SK-N-SH treated with all-trans-retinoic acid at 6 μM for 48 hours (cell line): ENCODE data around the gene PHETA1.

Source experiments
- CSDC2 ChIP-seq: fragments of 250-450 bp; sonication (Bioruptor Pico); IDR thresholded peaks from 2 replicates; pipeline ENCODE4 v1.5.0; 2020; ENCODE audit warnings: mild to moderate bottlenecking, moderate library complexity
- CSRNP3 ChIP-seq: fragments of 250-450 bp; sonication (Bioruptor Pico); IDR thresholded peaks from 2 replicates; pipeline ENCODE4 v1.5.1; 2021; ENCODE audit warnings: mild to moderate bottlenecking, moderate library complexity
- GLIS3 ChIP-seq: fragments of 250-450 bp; sonication (Bioruptor Pico); IDR thresholded peaks from 2 replicates; pipeline ENCODE4 v1.5.0; 2020; ENCODE audit warnings: mild to moderate bottlenecking, moderate library complexity
- ISL1 ChIP-seq: fragments of 250-450 bp; sonication (Bioruptor Pico); IDR thresholded peaks from 2 replicates; pipeline ENCODE4 v2.1.2; 2022; ENCODE audit warnings: mild to moderate bottlenecking, moderate library complexity
- PPARA ChIP-seq: fragments of 250-450 bp; sonication (Bioruptor Pico); IDR thresholded peaks from 2 replicates; pipeline ENCODE4 v1.5.0; 2020; ENCODE audit warnings: mild to moderate bottlenecking, borderline replicate concordance
- RARB ChIP-seq: fragments of 250-450 bp; sonication (Bioruptor Pico); IDR thresholded peaks from 2 replicates; pipeline ENCODE4 v1.8.0; 2021; ENCODE audit warnings: mild to moderate bottlenecking, moderate library complexity
- SNAI2 ChIP-seq: fragments of 250-450 bp; sonication (Bioruptor Pico); IDR thresholded peaks from 2 replicates; pipeline ENCODE4 v1.5.0; 2020; ENCODE audit warnings: mild to moderate bottlenecking, moderate library complexity
- TCF4 ChIP-seq: fragments of 250-450 bp; sonication (Bioruptor Pico); IDR thresholded peaks from 2 replicates; pipeline ENCODE4 v1.8.0; 2021; ENCODE audit warnings: mild to moderate bottlenecking, moderate library complexity, borderline replicate concordance
- TSHZ2 ChIP-seq: fragments of 250-450 bp; sonication (Bioruptor Pico); IDR thresholded peaks from 2 replicates; pipeline ENCODE4 v1.5.0; 2020; ENCODE audit warnings: mild to moderate bottlenecking, moderate library complexity
- ZFP30 ChIP-seq: fragments of 450-650 bp; formaldehyde crosslinking; IDR thresholded peaks from 2 replicates; pipeline ENCODE4 v1.5.0; 2022; ENCODE audit warnings: mild to moderate bottlenecking, moderate library complexity
- ZNF565 ChIP-seq: fragments of 450-650 bp; formaldehyde crosslinking; conservative IDR thresholded peaks from 2 replicates; pipeline ENCODE4 v1.5.0; 2020; ENCODE audit warnings: low read depth, mild to moderate bottlenecking, moderate library complexity
- ZNF70 ChIP-seq: fragments of 450-650 bp; formaldehyde crosslinking; IDR thresholded peaks from 2 replicates; pipeline ENCODE4 v1.5.0; 2020; ENCODE audit warnings: mild to moderate bottlenecking, moderate library complexity
- ZNF8 ChIP-seq: fragments of 450-650 bp; formaldehyde crosslinking; IDR thresholded peaks from 2 replicates; pipeline ENCODE4 v1.5.0; 2020; ENCODE audit warnings: mild to moderate bottlenecking, moderate library complexity
- TF ChIP-seq, protein P1 (sequence below): fragments of 250-450 bp; sonication (Bioruptor Pico); IDR thresholded peaks from 2 replicates; pipeline ENCODE4 v1.8.0; 2020; ENCODE audit warnings: mild to moderate bottlenecking, moderate library complexity, borderline replicate concordance

DNA sequence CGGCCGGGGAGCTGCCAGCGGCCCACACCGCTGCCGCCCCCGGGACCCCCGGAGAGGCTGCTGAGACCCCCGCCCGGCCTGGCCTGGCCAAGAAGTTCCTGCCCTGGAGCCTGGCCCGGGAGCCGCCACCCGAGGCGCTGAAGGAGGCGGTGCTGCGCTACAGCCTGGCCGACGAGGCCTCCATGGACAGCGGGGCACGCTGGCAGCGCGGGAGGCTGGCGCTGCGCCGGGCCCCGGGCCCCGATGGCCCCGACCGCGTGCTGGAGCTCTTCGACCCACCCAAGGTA lies 49.6 kb upstream of the PHETA1 start:
- TF ChIP-seq TCF4 (CRISPR knock-in tag), result no peak
- no peak for TF ChIP-seq ZNF70 (CRISPR knock-in tag)
- TF ChIP-seq GLIS3 (CRISPR knock-in tag), result no peak
- TF ChIP-seq ZFP30 (CRISPR knock-in tag), result no peak
- no peak for TF ChIP-seq ZNF8
- TF ChIP-seq, protein P1, sequence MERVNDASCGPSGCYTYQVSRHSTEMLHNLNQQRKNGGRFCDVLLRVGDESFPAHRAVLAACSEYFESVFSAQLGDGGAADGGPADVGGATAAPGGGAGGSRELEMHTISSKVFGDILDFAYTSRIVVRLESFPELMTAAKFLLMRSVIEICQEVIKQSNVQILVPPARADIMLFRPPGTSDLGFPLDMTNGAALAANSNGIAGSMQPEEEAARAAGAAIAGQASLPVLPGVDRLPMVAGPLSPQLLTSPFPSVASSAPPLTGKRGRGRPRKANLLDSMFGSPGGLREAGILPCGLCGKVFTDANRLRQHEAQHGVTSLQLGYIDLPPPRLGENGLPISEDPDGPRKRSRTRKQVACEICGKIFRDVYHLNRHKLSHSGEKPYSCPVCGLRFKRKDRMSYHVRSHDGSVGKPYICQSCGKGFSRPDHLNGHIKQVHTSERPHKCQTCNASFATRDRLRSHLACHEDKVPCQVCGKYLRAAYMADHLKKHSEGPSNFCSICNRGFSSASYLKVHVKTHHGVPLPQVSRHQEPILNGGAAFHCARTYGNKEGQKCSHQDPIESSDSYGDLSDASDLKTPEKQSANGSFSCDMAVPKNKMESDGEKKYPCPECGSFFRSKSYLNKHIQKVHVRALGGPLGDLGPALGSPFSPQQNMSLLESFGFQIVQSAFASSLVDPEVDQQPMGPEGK (CRISPR knock-in tag), result no peak
- TF ChIP-seq CSRNP3 (CRISPR knock-in tag), result no peak
- no peak for TF ChIP-seq TSHZ2 (CRISPR knock-in tag)
- TF ChIP-seq PPARA (CRISPR knock-in tag), result no peak
- TF ChIP-seq CSDC2, result no peak
- TF ChIP-seq SNAI2 (CRISPR knock-in tag), result no peak
- TF ChIP-seq ZNF565 (CRISPR knock-in tag), result no peak
- TF ChIP-seq RARB (CRISPR knock-in tag), result no peak
- no peak for TF ChIP-seq ISL1 (CRISPR knock-in tag)
